ENCODE results near the gene UBE3B. TPM values are rescaled to one million over a fixed set of nuclear protein-coding genes. Genes with fewer than 3 reads are reported as not detected.
A peak's percentile ranks its signal among the peaks of the same experiment; 100 is the strongest.

The UBE3B gene
- total and polyA plus RNA-seq, 9 donors, result 19.4 to 28.0 (median 21.9) TPM

DNA sequence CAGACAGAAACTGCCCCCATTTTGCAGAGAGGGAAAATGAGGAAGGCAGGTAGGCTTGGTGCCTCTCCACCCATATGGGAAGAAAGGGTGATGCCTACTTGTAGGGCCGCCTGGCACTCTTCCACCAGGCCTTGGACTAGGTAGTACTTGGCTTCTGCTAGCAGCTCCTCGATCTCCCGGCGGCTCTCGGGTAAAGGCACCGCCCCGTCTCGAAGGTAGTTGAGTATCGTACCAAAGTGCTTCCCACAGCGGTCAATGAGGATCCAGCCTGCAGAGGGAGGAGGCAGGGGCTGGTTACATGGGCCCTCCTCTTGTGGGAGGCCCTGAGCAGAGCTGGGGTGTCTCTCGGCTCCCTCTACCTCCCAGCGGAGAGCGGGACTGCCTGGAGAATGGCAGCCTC lies 16.9 kb upstream of the UBE3B start:
- no peaks in the 10 kb centered on the region for H3K27me3 ChIP-seq (ENCODE audit: control insufficient read depth, insufficient read depth, low read length)
- no peak for DNase-seq
- H3K4me1 ChIP-seq (ENCODE audit: control insufficient read depth, insufficient read depth, low read length), result peaks cover 51% of the 10 kb centered on the region
- H3K27ac ChIP-seq (ENCODE audit: low read length), result peak overlapping the region; percentile 93
- no peak overlapping the region for H3K4me3 ChIP-seq (ENCODE audit: low read length)
- H3K36me3 ChIP-seq (ENCODE audit: control insufficient read depth, insufficient read depth, low read length), result peaks cover 41% of the 10 kb centered on the region
- H3K9me3 ChIP-seq (replicated peaks; ENCODE audit: control insufficient read depth, low read depth, low read length), result no peaks in the 10 kb centered on the region
- WGBS (ENCODE audit: insufficient coverage), result 92% methylated on average over 11 of the region's 13 CpGs

DNA sequence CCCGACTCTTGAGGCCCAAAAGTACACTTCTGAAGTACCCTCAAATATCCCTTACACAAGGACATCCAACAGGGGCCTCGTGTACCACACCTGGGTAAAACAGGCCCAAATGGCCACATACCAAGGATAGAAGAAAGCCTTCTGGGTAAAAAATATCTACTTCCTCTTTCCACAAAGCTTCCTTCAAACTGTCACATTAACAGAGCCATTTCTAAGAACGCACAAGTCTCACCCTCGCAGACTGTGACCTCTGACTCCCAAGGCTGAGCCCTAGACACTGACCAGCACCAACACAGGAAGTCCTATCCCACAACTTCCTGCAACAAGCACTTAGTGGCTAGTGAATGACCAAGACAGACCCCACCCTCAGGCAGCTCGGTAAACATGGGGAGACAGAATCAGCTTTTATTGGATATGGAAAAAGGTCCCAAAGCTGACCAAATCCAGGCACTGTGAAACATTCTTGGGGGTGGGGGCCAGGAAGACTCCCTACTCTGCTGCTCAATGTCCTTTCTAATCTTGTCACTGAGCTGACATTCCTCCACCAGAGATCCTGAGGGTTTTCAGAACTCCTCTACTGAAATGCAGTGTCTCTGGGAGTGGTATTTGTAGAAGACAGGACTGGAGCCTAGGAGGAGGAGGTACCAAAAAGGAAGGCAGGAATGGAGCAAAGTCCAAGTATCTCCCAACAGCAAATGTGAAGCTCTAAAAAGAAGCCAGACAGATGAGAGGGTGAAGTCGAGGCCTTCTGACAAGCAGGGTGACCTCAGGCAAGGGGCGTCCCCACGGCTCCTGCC lies 16.2 kb upstream of the UBE3B start:
- peak overlapping the region; percentile 93 for H3K27ac ChIP-seq (ENCODE audit: low read length)
- H3K27me3 ChIP-seq (ENCODE audit: control insufficient read depth, insufficient read depth, low read length), result no peaks in the 10 kb centered on the region
- peaks cover 35% of the 10 kb centered on the region for H3K36me3 ChIP-seq (ENCODE audit: control insufficient read depth, insufficient read depth, low read length)
- H3K4me3 ChIP-seq (ENCODE audit: low read length), result no peak overlapping the region
- no peaks in the 10 kb centered on the region for H3K9me3 ChIP-seq (replicated peaks; ENCODE audit: control insufficient read depth, low read depth, low read length)
- DNase-seq, result peak; percentile 55
- WGBS (ENCODE audit: insufficient coverage), result 66% methylated on average over 6 of the region's 8 CpGs
- peaks cover 55% of the 10 kb centered on the region for H3K4me1 ChIP-seq (ENCODE audit: control insufficient read depth, insufficient read depth, low read length)

DNA sequence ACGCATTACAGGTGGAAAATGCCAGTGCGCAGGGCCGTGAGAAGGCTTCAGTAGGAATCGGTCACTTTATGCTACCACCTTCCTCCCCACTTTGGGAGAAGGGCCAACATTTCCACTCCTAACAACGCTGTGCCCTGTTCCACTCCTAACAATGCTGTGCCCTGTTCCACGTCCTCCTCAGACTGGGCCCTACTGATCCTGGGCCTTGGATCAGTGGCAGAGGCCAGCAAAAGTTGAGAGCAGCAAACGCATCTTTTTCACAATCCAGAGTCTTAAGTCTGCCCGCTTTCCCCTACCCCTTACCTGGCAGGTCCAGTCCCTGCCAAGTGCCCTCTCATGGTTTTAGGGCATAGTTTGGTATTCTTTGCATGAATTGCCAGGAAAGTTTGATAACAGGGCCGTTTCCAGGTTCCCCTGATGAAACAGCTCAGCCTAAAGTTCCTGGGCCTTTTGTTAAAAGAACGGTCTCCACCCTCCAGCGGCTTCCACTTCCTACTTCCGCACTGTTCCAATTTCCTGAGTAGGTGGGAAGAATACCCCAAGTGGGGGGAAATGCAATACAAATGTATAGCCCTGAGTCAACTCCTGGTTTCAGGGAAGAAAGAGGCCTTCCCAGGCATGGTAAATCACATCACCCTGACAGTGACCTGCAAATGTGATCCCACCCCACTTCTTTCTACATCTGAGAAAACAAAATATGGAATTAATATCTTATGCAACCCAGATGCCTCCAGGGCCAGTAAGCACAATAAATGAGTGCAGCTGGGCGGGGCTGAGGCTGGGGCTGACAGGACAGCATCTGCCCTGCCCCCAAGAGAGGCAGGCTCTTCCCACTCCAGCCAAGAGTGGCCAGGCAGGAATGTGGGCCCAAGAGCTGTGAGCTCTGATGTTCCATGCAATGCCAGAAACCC lies 15.3 kb upstream of the UBE3B start:
- H3K9me3 ChIP-seq (replicated peaks; ENCODE audit: control insufficient read depth, low read depth, low read length), result no peaks in the 10 kb centered on the region
- H3K4me3 ChIP-seq (ENCODE audit: low read length), result no peak overlapping the region
- WGBS (ENCODE audit: insufficient coverage), result 59% methylated on average over 7 of the region's 13 CpGs
- peaks cover 64% of the 10 kb centered on the region for H3K4me1 ChIP-seq (ENCODE audit: control insufficient read depth, insufficient read depth, low read length)
- peak; percentile 84 for DNase-seq
- H3K27me3 ChIP-seq (ENCODE audit: control insufficient read depth, insufficient read depth, low read length), result no peaks in the 10 kb centered on the region
- H3K36me3 ChIP-seq (ENCODE audit: control insufficient read depth, insufficient read depth, low read length), result peaks cover 36% of the 10 kb centered on the region
- H3K27ac ChIP-seq (ENCODE audit: low read length), result peak overlapping the region; percentile 93

DNA sequence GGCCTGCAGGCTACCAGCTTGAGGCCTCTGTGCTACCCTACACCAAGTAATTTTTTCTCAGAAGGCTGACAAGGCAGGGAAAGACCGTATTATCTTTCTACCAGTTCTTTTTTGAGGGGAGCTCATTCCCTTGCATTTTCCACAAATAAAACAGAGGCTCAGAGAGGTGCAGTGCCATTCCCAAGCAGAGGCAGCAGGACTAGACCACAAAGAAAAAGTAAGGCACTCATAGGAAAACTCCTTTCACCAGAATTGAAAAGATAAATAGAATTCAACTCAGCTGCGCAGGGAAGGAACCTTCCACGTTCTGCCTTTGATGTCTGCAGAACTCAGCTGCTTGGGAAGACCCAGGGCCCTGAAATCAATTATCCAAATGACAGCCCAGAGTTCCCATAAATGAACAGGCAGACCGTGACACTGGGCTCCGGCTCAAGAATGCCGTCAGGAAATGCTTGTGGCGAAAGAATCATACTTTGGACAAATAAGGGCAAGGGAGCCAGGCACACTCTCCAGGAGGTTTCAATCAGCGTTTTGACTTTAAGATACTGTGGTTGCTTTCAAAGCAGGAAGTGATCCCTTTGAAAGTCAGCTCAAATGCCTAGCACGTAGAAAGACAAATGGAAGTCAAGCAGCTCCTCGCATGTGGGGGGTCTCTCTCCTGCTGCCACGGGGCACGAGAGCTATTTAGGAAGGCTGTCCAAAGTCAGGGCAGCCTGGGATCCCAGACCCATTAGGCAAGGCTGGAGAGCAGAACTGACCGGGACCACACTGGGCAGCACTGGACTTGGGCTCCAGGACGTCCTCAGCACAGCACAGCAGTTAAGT lies 14.4 kb upstream of the UBE3B start:
- no peak overlapping the region for H3K4me3 ChIP-seq (ENCODE audit: low read length)
- WGBS (ENCODE audit: insufficient coverage), result 4% methylated on average over 13 of the region's 14 CpGs
- no peaks in the 10 kb centered on the region for H3K9me3 ChIP-seq (replicated peaks; ENCODE audit: control insufficient read depth, low read depth, low read length)
- H3K36me3 ChIP-seq (ENCODE audit: control insufficient read depth, insufficient read depth, low read length), result peaks cover 36% of the 10 kb centered on the region
- peak; percentile 89 for DNase-seq
- H3K4me1 ChIP-seq (ENCODE audit: control insufficient read depth, insufficient read depth, low read length), result peaks cover 73% of the 10 kb centered on the region
- H3K27ac ChIP-seq (ENCODE audit: low read length), result peak overlapping the region; percentile 93
- no peaks in the 10 kb centered on the region for H3K27me3 ChIP-seq (ENCODE audit: control insufficient read depth, insufficient read depth, low read length)

DNA sequence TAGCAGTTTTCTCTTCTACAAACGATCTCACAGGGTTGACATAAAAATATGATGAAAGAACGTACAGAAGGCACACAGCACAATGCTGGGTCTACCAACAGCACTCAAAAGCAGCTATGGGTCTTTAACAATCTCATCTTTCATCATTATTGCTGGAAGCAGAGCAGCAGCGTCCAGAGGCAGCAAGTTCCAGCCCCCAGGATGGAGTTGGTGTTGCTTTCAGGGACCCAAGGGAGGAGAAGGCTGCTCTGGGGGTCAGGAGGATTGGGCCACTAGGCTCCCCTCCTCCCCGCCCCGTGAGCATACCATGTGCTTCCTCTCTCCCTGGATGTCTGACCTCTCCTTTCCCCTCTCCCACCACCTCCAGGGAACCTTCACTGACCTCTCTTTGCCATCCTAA lies 13.7 kb upstream of the UBE3B start:
- no peak for DNase-seq
- Histone ChIP-seq H3K27me3 (ENCODE audit: control insufficient read depth, insufficient read depth, low read length) (no peaks in the 10 kb centered on the region), H3K36me3 (ENCODE audit: control insufficient read depth, insufficient read depth, low read length) (peaks cover 35% of the 10 kb centered on the region), H3K9me3 (replicated peaks; ENCODE audit: control insufficient read depth, low read depth, low read length) (no peaks in the 10 kb centered on the region), H3K4me1 (ENCODE audit: control insufficient read depth, insufficient read depth, low read length) (peaks cover 74% of the 10 kb centered on the region), H3K4me3 (ENCODE audit: low read length) (no peak overlapping the region), H3K27ac (ENCODE audit: low read length) (peak overlapping the region; percentile 93)
- 29% methylated on average over 1 of the region's 5 CpGs for WGBS (ENCODE audit: insufficient coverage)

DNA sequence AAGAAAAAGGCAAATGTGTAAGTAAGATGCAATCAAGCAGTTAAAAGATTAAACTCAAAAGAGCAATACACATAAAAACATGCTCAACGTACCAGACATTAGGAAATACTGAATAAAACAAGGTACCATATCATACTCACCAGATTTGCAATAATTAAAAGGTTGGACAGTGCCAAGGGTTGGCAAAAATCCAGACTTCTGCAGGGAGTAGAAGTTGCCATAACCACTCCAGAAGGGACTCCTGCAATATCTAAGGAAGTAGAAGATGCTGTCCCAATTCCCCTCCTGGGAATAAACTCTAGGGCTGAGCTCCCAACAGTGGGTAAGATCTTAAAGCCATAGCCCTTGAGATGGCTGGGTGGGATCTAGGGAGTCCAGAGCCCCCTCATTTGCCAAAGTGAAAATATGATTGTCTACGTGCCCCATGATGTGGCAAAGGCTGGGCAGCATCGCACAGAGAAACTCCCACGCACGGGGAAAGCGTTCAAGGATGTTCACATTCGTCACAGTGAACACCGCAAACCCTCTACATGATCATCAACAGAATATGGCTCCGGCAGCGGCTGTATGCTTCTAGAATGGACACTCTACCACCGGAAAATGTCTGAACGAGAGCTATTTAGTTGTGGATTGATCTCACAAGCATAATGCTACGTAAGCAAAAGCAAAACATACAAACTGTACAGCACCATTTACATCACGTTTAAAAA lies 12.6 kb upstream of the UBE3B start:
- H3K27ac ChIP-seq (ENCODE audit: low read length), result no peak overlapping the region
- no peaks in the 10 kb centered on the region for H3K27me3 ChIP-seq (ENCODE audit: control insufficient read depth, insufficient read depth, low read length)
- H3K36me3 ChIP-seq (ENCODE audit: control insufficient read depth, insufficient read depth, low read length), result peaks cover 45% of the 10 kb centered on the region
- DNase-seq, result no peak
- peaks cover 74% of the 10 kb centered on the region for H3K4me1 ChIP-seq (ENCODE audit: control insufficient read depth, insufficient read depth, low read length)
- no peak overlapping the region for H3K4me3 ChIP-seq (ENCODE audit: low read length)
- no peaks in the 10 kb centered on the region for H3K9me3 ChIP-seq (replicated peaks; ENCODE audit: control insufficient read depth, low read depth, low read length)
- 92% methylated on average over 2 of the region's 14 CpGs for WGBS (ENCODE audit: insufficient coverage)

DNA sequence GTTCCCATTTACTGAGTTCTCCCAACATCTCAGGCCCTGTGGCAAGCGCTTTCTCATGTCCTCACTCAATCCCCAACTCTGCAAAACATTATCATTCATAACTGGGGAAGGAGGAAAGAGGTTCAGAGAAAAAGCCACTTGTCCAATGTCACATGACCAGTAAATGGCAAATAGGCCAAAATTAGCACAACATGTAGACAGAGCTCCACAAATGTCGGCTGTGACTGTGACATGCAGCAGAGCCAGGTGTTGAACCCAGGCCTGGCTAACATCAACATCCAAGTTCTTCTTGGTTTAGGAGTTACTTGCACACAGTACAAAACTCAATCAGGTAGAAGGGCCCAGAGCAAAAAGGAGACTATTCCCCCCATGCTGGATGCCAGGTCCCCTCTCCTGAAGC lies 11.1 kb upstream of the UBE3B start:
- DNase-seq, result no peak
- H3K27ac ChIP-seq (ENCODE audit: low read length), result no peak overlapping the region
- H3K36me3 ChIP-seq (ENCODE audit: control insufficient read depth, insufficient read depth, low read length), result peaks cover 39% of the 10 kb centered on the region
- 57% methylated on average over 1 of the region's 2 CpGs for WGBS (ENCODE audit: insufficient coverage)
- H3K4me1 ChIP-seq (ENCODE audit: control insufficient read depth, insufficient read depth, low read length), result peaks cover 61% of the 10 kb centered on the region
- H3K9me3 ChIP-seq (replicated peaks; ENCODE audit: control insufficient read depth, low read depth, low read length), result no peaks in the 10 kb centered on the region
- H3K4me3 ChIP-seq (ENCODE audit: low read length), result no peak overlapping the region
- H3K27me3 ChIP-seq (ENCODE audit: control insufficient read depth, insufficient read depth, low read length), result no peaks in the 10 kb centered on the region

DNA sequence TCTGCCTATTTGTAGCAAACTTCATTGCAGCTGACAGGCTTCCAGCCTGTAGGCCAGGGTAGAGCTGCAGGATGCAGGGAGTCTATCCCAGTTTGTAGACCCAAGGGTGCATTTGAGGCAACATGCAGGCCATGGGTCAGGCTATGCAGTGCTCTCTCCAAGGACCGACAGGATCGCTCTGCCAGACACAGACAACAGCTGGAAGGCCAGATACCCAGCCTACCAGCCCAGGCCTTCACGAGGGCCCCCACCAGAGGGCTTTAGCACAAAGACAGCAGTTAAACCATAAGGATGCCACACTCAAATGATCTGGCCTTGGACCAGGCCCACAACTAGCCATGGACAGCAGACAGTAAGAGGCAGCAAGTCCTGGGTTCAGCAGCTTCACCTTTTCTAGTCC lies 10.6 kb upstream of the UBE3B start:
- H3K36me3 ChIP-seq (ENCODE audit: control insufficient read depth, insufficient read depth, low read length), result peaks cover 39% of the 10 kb centered on the region
- H3K4me3 ChIP-seq (ENCODE audit: low read length), result no peak overlapping the region
- WGBS (ENCODE audit: insufficient coverage), result 81% methylated on average over 3 of the region's 3 CpGs
- H3K27me3 ChIP-seq (ENCODE audit: control insufficient read depth, insufficient read depth, low read length), result no peaks in the 10 kb centered on the region
- H3K4me1 ChIP-seq (ENCODE audit: control insufficient read depth, insufficient read depth, low read length), result peaks cover 56% of the 10 kb centered on the region
- no peak overlapping the region for H3K27ac ChIP-seq (ENCODE audit: low read length)
- peak; percentile 12 for DNase-seq
- no peaks in the 10 kb centered on the region for H3K9me3 ChIP-seq (replicated peaks; ENCODE audit: control insufficient read depth, low read depth, low read length)

DNA sequence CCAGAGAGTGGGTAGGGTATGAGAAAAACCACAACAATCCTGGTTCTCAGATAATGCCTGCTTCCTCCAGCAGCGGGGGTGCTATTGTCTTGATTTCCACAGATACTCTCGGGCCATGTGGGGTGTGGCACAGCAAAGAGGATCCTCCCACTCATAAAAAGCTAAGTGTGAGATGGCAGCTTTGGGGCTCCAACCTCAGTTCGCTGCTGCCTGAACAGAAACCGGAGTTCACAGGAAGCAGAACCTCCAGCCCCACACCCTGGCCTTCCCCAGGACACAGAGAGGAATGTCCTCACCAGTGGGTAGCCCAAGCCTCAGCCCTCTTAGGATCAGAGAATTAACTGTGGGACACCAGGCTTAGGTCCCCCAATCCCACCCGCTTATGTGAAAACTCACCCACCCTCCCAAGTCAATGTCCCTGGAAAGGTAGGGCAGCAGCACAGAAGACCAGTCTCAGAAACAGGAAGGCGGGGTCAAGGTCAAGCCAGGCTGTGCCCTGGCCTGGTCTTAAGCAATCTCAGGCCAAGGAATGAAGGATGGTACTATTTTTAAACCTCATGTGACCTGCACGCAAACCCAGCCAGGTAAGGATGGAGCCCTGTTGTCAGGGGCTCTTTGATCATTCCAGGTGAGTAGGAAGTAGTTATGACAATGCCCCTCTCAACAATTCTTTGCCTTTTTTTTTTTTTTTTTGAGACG lies 9.3 kb upstream of the UBE3B start:
- WGBS (ENCODE audit: insufficient coverage), result 76% methylated on average over 4 of the region's 8 CpGs
- peaks cover 43% of the 10 kb centered on the region for H3K4me1 ChIP-seq (ENCODE audit: control insufficient read depth, insufficient read depth, low read length)

More for the DNA sequence above, 9.3 kb upstream of the UBE3B start:
- Histone ChIP-seq H3K9me3 (replicated peaks; ENCODE audit: control insufficient read depth, low read depth, low read length) (no peaks in the 10 kb centered on the region), H3K27me3 (ENCODE audit: control insufficient read depth, insufficient read depth, low read length) (no peaks in the 10 kb centered on the region), H3K36me3 (ENCODE audit: control insufficient read depth, insufficient read depth, low read length) (peaks cover 39% of the 10 kb centered on the region), H3K27ac (ENCODE audit: low read length) (peak overlapping the region; percentile 43), H3K4me3 (ENCODE audit: low read length) (no peak overlapping the region)
- DNase-seq, result no peak
